Bronchial epithelial cell (primary cell): ENCODE measurements around the gene NOTCH3. TPM values are rescaled to one million over a fixed set of nuclear protein-coding genes. Genes with fewer than 3 reads are reported as not detected.

ENCODE experiments used
- DNase-seq: peaks from one replicate; pipeline ENCODE4 v3.0.0-alpha.2; 2010; ENCODE audit warnings: low read depth
- FAIRE-seq: peaks from 2 replicates; lab custom pipeline; 2011; peaks lifted over from hg19 to GRCh38; lab: Jason Lieb, UNC
- H3K27me3 ChIP-seq: 2 replicates; pipeline ENCODE4 v1.5.1; 2011; ENCODE audit warnings: low read length; ENCODE audit not compliant: control insufficient read depth, insufficient read depth
- H3K36me3 ChIP-seq: 2 replicates; pipeline ENCODE4 v1.5.1; 2011; ENCODE audit warnings: low read length; ENCODE audit not compliant: control insufficient read depth, insufficient read depth
- H3K4me3 ChIP-seq: 2 replicates; pipeline ENCODE4 v1.5.1; 2011; ENCODE audit warnings: mild to moderate bottlenecking, low read depth, low read length, control low read depth
- total RNA-seq: library from RNA; depleted of rRNA; stranded (reverse); fragments of >200 nt; gene quantifications from 2 replicates; pipeline ENCODE4 v1.2.1, GENCODE V29; 2014
- TF ChIP-seq, protein P1 (sequence below): IDR thresholded peaks from 2 replicates; pipeline ENCODE4 v1.5.1; 2011; ENCODE audit warnings: mild to moderate bottlenecking, moderate library complexity, low read length, control low read depth, inconsistent platforms; ENCODE audit not compliant: insufficient read depth, severe bottlenecking

The NOTCH3 gene
- total RNA-seq, 1 donor from 2014 or later, result 53.2 TPM

DNA sequence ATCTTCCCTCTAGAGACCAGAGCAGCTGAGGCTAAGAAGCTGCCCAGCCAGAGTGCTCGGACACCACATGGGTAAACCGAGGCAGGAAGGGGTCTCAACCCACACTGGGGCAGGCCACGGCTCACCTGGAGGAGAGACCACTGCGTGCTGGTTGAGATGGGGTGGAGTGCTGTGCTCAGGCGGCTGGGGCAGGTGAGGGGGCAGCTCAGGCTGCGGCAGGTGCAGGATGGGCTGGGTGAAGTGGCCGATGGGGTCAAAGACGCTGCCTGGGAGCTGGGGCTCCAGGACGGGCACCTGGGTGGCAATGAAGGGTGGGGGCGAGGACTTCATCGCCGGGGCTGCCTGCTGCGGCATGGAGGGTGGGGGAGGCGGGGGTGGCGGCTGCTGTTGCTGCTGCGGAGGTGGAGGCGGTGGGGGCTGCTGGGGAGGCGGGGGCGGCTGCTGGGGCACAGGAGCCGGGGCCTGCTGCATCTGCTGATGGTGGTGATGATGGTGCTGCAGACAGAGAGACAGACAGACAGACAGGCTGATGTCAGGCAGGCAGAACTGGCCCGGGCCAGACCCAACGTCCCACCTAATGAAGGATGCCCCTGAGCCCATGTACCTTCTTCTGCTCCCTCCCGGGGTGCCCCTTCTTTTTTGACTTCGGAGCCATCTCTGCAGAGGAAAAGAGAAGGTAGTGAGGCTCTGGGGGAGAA lies 43.5 kb upstream of the NOTCH3 start:
- no peak overlapping the region for H3K4me3 ChIP-seq
- peaks cover 67% of the 10 kb centered on the region for H3K36me3 ChIP-seq
- TF ChIP-seq, protein P1, sequence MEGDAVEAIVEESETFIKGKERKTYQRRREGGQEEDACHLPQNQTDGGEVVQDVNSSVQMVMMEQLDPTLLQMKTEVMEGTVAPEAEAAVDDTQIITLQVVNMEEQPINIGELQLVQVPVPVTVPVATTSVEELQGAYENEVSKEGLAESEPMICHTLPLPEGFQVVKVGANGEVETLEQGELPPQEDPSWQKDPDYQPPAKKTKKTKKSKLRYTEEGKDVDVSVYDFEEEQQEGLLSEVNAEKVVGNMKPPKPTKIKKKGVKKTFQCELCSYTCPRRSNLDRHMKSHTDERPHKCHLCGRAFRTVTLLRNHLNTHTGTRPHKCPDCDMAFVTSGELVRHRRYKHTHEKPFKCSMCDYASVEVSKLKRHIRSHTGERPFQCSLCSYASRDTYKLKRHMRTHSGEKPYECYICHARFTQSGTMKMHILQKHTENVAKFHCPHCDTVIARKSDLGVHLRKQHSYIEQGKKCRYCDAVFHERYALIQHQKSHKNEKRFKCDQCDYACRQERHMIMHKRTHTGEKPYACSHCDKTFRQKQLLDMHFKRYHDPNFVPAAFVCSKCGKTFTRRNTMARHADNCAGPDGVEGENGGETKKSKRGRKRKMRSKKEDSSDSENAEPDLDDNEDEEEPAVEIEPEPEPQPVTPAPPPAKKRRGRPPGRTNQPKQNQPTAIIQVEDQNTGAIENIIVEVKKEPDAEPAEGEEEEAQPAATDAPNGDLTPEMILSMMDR, result no peak
- DNase-seq (no peak), FAIRE-seq (no peak)
- H3K27me3 ChIP-seq, result no peaks in the 10 kb centered on the region

GRCh38 chr19:15243236-15243957 lies 42.6 kb upstream of the NOTCH3 start:
- TF ChIP-seq, protein P1, result no peak
- FAIRE-seq, result no peak
- H3K27me3 ChIP-seq, result no peaks in the 10 kb centered on the region
- no peak overlapping the region for H3K4me3 ChIP-seq
- no peak for DNase-seq
- peaks cover 65% of the 10 kb centered on the region for H3K36me3 ChIP-seq

DNA sequence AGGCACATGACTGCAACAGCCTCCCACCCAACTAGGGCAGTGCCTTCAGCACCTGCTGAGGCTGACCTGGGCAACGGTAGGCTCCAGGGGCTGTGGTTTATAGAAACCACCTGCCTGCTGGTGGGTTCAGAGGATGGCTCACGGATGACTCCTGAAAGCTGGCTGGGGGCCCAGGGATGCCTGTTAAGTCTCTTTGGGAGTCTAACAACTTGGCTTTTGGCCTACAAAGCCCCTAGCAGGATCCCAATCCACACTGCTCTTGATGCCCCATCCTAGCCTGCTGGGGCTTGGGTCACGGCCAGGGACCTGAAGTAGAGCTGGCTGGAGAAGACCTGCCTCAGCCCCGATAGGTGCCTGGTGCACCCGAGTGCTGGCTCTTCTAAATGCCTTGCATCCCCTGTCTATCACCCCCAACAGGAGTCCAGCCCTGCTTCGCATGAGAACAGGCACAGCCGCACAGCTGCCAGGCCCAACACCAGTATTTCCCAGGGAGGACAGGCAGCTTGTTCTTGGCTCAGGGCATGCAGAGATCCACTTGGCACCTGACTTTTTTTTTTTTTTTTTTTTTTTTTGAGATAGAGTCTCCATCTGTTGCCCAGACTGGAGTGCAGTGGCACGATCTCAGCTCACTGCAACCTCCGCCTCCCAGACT lies 40.6 kb upstream of the NOTCH3 start:
- TF ChIP-seq, protein P1, result no peak
- peaks cover 62% of the 10 kb centered on the region for H3K36me3 ChIP-seq
- no peak overlapping the region for H3K4me3 ChIP-seq
- DNase-seq (no peak), FAIRE-seq (no peak)
- no peaks in the 10 kb centered on the region for H3K27me3 ChIP-seq

- Histone ChIP-seq H3K4me3 (no peak overlapping the region), H3K27me3 (no peaks in the 10 kb centered on the region), H3K36me3 (peaks cover 57% of the 10 kb centered on the region)
- DNase-seq (no peak), FAIRE-seq (no peak)
- TF ChIP-seq, protein P1, result no peak
These were observed 39.7 kb upstream of the NOTCH3 start for GRCh38 chr19:15240515-15240914.

DNA sequence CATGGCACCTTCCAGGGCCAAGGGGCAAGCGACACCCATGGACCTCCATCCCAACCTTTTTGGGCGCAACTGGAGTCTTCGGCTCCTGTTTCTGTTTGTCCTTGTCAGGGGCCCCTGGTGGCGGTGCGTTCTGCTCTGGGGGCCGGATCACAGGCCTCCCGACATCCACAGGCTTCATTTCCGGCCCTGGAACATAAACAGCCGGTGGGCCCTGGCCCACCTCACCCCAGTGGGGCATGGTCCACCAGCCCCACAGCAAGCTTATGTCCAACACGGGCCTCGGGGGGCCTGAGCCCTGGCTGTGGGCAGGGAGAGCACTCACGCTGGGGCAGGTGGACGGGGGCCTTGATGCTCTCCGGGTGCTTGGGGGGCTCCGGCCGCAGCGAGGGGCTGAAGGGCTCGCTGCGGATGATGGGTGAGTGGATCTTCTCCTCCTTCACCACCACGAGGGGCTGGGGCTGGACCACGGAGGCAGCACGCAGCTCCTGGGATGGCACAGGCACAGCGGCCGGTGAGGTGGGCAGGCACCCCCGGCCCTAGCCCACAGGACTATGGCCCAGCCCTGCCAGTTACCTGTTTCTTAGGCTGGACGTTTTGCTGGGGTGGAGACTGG lies 38.6 kb upstream of the NOTCH3 start:
- Histone ChIP-seq H3K36me3 (peaks cover 49% of the 10 kb centered on the region), H3K27me3 (no peaks in the 10 kb centered on the region), H3K4me3 (no peak overlapping the region)
- no peak for DNase-seq
- TF ChIP-seq, protein P1, result no peak
- no peak for FAIRE-seq
